Mucosa of descending colon (tissue), 3 donors: ENCODE measurements around the gene ITGAE. TPM values are rescaled to one million over a fixed set of nuclear protein-coding genes. Genes with fewer than 3 reads are reported as not detected.
A peak's percentile ranks its signal among the peaks of the same experiment; 100 is the strongest.

Experiments used
- ATAC-seq: fragments of 200-7000 bp; cut with Tn5 transposase; one replicate; pipeline ENCODE4 v1.9.1; 2020; ENCODE audit warnings: mild to moderate bottlenecking, moderate library complexity
- DNase-seq, 3 donors: peaks; one replicate each; pipeline ENCODE4 v3.0.0-alpha.2; 2020
- H3K36me3 ChIP-seq: fragments of 200-600 bp; one replicate; pipeline ENCODE4 v1.8.0; 2021; ENCODE audit warnings: low read depth, mild to moderate bottlenecking
- H3K4me1 ChIP-seq: fragments of 200-600 bp; one replicate; pipeline ENCODE4 v1.8.0; 2021; ENCODE audit warnings: low read depth, mild to moderate bottlenecking
- H3K4me3 ChIP-seq: fragments of 200-600 bp; one replicate; pipeline ENCODE4 v1.8.0; 2021; ENCODE audit warnings: mild to moderate bottlenecking
- H3K9me3 ChIP-seq: fragments of 200-600 bp; one replicate; pipeline ENCODE4 v1.8.0; 2021; ENCODE audit warnings: mild to moderate bottlenecking
- intact Hi-C, 2 donors: fragments of 100-400 bp; cut with DNase I in 1 of 2; cut with micrococcal nuclease in 1 of 2; formaldehyde crosslinking; loops; one replicate each; pipeline versions ENCODE4 v1.11.0 to v1.11.1; 2022; cut with DNase I, micrococcal nuclease
- total RNA-seq, 3 donors: library from RNA; stranded (reverse); fragmentation: NEBNext Ultra II Directional in 2 of 3; extraction: Animal tissue kit (Norgen Biotek cat#: 25700) in 2 of 3; gene quantifications; one replicate each; pipeline versions ENCODE4 v1.2.1 to v1.2.4, GENCODE V29; 2021 to 2023
- TF ChIP-seq, protein P1 (sequence below): fragments of 200-600 bp; IDR thresholded peaks from one replicate; pipeline ENCODE4 v1.8.0; 2022; ENCODE audit warnings: antibody characterized with exemption, mild to moderate bottlenecking
- donor health status: DM: no; HTN: no; CAD: no; lungs with moderate emphysema.
- donor health status: DM: no; HTN: no; CAD: no.
- donor health status: DM: no; HTN: yes; CAD: no.

The ITGAE gene
- total RNA-seq, 3 donors from 2014 or later, result 17.2 to 24.1 (median 17.6) TPM

DNA sequence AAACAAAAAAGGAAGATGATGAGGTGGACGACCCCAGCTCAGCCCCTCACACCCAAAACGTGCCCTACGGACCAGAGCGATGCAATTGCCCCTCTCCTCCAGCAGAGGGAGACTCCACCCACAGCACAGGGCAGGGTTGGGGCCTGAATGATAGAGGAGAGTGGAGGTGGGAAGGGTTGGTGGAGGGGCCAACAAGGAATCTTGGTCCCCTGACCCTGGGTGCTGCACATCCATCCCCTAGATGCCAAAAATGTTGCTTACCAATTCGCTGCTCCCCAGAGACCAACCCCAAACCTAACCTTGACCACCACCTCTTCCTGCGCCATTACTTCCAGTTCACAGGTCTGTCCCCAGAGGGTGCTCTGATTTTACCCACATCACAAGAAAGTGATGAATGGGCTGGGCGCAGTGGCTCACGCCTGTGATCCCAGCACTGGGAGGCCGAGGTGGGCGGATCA is 117.9 kb downstream of the ITGAE start:
- Histone ChIP-seq H3K36me3 (no peaks in the 10 kb centered on the region), H3K9me3 (no peaks in the 10 kb centered on the region), H3K4me1 (no peaks in the 10 kb centered on the region), H3K4me3 (no peak overlapping the region)
- intact Hi-C loops, result no loop called here
- peak in 1 of 3 donors; percentile 54 for DNase-seq
- peak; percentile 86 for ATAC-seq
- TF ChIP-seq, protein P1, sequence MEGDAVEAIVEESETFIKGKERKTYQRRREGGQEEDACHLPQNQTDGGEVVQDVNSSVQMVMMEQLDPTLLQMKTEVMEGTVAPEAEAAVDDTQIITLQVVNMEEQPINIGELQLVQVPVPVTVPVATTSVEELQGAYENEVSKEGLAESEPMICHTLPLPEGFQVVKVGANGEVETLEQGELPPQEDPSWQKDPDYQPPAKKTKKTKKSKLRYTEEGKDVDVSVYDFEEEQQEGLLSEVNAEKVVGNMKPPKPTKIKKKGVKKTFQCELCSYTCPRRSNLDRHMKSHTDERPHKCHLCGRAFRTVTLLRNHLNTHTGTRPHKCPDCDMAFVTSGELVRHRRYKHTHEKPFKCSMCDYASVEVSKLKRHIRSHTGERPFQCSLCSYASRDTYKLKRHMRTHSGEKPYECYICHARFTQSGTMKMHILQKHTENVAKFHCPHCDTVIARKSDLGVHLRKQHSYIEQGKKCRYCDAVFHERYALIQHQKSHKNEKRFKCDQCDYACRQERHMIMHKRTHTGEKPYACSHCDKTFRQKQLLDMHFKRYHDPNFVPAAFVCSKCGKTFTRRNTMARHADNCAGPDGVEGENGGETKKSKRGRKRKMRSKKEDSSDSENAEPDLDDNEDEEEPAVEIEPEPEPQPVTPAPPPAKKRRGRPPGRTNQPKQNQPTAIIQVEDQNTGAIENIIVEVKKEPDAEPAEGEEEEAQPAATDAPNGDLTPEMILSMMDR, result peak; percentile 81

DNA sequence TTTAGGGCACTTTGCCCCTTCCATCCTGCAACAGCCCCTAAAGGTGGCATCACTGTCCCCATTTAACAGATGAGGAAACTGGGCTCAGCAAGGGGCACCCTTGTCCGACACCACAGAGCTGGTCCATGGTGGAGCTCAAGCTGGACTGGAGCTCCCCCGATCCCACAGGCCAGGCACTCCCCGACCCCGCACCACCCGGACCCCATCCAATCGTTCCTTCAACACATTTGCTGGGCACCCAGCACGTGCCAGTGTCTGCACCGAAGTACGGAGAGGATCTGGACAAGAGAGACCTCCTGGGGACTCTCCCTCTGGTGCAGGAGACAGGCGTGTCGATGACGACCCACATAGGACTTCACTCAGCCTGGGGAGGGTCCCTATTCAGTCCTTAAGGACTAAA is 119.0 kb downstream of the ITGAE start:
- Histone ChIP-seq H3K36me3 (no peaks in the 10 kb centered on the region), H3K4me1 (no peaks in the 10 kb centered on the region), H3K4me3 (no peak overlapping the region), H3K9me3 (no peaks in the 10 kb centered on the region)
- TF ChIP-seq, protein P1, result no peak
- no peak for ATAC-seq
- intact Hi-C loops, result no loop called here
- DNase-seq, result no peak

DNA sequence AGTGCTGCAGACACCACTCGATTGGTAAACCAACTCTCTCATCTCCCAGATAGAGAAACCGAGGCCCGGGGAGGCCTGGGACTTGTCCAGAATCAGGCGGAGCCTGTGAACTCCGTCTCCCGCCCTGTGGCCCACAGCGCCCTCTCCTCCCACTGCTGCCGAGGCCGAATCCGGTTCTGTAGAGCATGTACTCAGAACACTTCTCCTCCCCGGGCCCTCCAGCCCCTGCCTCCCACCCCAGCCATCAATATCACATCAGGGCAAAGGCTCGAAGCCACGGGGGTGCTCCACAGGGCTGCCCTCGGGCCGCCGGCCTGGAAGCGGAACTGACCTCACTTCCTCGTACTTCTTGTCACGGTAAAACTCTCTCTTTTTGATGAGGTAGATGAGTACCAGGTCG is 119.4 kb downstream of the ITGAE start:
- intact Hi-C loops, result no loop called here
- Histone ChIP-seq H3K36me3 (no peaks in the 10 kb centered on the region), H3K4me1 (no peaks in the 10 kb centered on the region), H3K9me3 (no peaks in the 10 kb centered on the region), H3K4me3 (no peak overlapping the region)
- TF ChIP-seq, protein P1, result no peak
- ATAC-seq (no peak), DNase-seq (no peak)

- H3K4me3 ChIP-seq, result no peak overlapping the region
- no peaks in the 10 kb centered on the region for H3K4me1 ChIP-seq
- H3K36me3 ChIP-seq, result no peaks in the 10 kb centered on the region
- intact Hi-C loops, result no loop called here
- ATAC-seq (no peak), DNase-seq (no peak)
- TF ChIP-seq, protein P1, result no peak
- no peaks in the 10 kb centered on the region for H3K9me3 ChIP-seq
Observed at GRCh38 chr17:3681057-3681456, 119.9 kb downstream of the ITGAE start.

- intact Hi-C loops, result no loop called here
Observed at GRCh38 chr17:3679531-3680126, 121.4 kb downstream of the ITGAE start.

More at GRCh38 chr17:3679531-3680126, 121.4 kb downstream of the ITGAE start:
- DNase-seq, result no peak
- Histone ChIP-seq H3K4me3 (no peak overlapping the region), H3K9me3 (no peaks in the 10 kb centered on the region), H3K4me1 (no peaks in the 10 kb centered on the region), H3K36me3 (no peaks in the 10 kb centered on the region)
- TF ChIP-seq, protein P1, result no peak
- ATAC-seq, result peak; percentile 31
